Lower lobe of right lung (tissue), 2 donors: ENCODE measurements around the gene SMIM24. TPM values are rescaled to one million over a fixed set of nuclear protein-coding genes. Genes with fewer than 3 reads are reported as not detected.

Experiments
- ATAC-seq, 2 donors: fragments of 200-7000 bp; cut with Tn5 transposase; one replicate each; pipeline ENCODE4 v1.9.1; 2020 to 2022; ENCODE audit warnings: mild to moderate bottlenecking in 2 of 2, moderate library complexity in 2 of 2
- DNase-seq: peaks from one replicate; pipeline ENCODE4 v3.0.0-alpha.2; 2020
- H3K27ac ChIP-seq: fragments of 200-600 bp; one replicate; pipeline ENCODE4 v1.8.0; 2022
- H3K27me3 ChIP-seq: fragments of 200-600 bp; one replicate; pipeline ENCODE4 v1.8.0; 2022; ENCODE audit warnings: low read depth
- H3K36me3 ChIP-seq: fragments of 200-600 bp; one replicate; pipeline ENCODE4 v1.8.0; 2022; ENCODE audit warnings: mild to moderate bottlenecking
- H3K4me1 ChIP-seq: fragments of 200-600 bp; one replicate; pipeline ENCODE4 v1.8.0; 2022
- H3K4me3 ChIP-seq: fragments of 200-600 bp; one replicate; pipeline ENCODE4 v1.8.0; 2022; ENCODE audit warnings: mild to moderate bottlenecking
- H3K9me3 ChIP-seq: fragments of 200-600 bp; one replicate; pipeline ENCODE4 v1.8.0; 2022
- CTCF ChIP-seq: fragments of 200-600 bp; IDR thresholded peaks from one replicate; pipeline ENCODE4 v1.8.0; 2022; ENCODE audit warnings: antibody characterized with exemption, mild to moderate bottlenecking
- intact Hi-C: fragments of 100-400 bp; cut with DNase I; formaldehyde crosslinking; loops from one replicate; pipeline ENCODE4 v1.11.0; 2022
- total RNA-seq: library from RNA; stranded (reverse); fragmentation: NEBNext Ultra II Directional; extraction: Animal tissue kit (Norgen Biotek cat#: 25700); gene quantifications from one replicate; pipeline ENCODE4 v1.2.1, GENCODE V29; 2021
- donor health status: DM: no; HTN: yes; CAD: no; lungs with severe emphysema.

SMIM24 gene
- total RNA-seq, 1 donor from 2014 or later, result not detected

GRCh38 chr19:3426433-3426832 is 53.9 kb downstream of the SMIM24 start:
- DNase-seq (no peak), ATAC-seq (no peak)
- no peak overlapping the region for H3K4me3 ChIP-seq
- peaks cover 33% of the 10 kb centered on the region for H3K4me1 ChIP-seq
- TF ChIP-seq CTCF, result no peak
- no peak overlapping the region for H3K27ac ChIP-seq
- H3K36me3 ChIP-seq, result peaks cover 25% of the 10 kb centered on the region
- H3K9me3 ChIP-seq, result no peaks in the 10 kb centered on the region
- no peaks in the 10 kb centered on the region for H3K27me3 ChIP-seq
- intact Hi-C loops, result no loop called here

Other genes with a start within 250 kb of the SMIM24 start
- 132 TPM for gene NFIC, start 113.9 kb downstream of the SMIM24 start, total RNA-seq
- gene SMIM44, start 2.9 kb upstream of the SMIM24 start, total RNA-seq, result not detected
- 9.9 TPM for gene DOHH, start 20.1 kb upstream of the SMIM24 start, total RNA-seq
- gene FZR1, start 25.8 kb upstream of the SMIM24 start, total RNA-seq, result 34.1 TPM
- gene TEKTIP1, start 58.6 kb upstream of the SMIM24 start, total RNA-seq, result 2.2 TPM
- 80.7 TPM for gene MFSD12, start 77.1 kb upstream of the SMIM24 start, total RNA-seq
- gene HMG20B, start 92.4 kb upstream of the SMIM24 start, total RNA-seq, result 60.9 TPM
- 4.2 TPM for gene GIPC3, start 105.0 kb upstream of the SMIM24 start, total RNA-seq
- 4.9 TPM for gene TBXA2R, start 126.3 kb upstream of the SMIM24 start, total RNA-seq
- gene CACTIN, start 146.3 kb upstream of the SMIM24 start, total RNA-seq, result 20.3 TPM
- gene PIP5K1C, start 219.9 kb upstream of the SMIM24 start, total RNA-seq, result 43.6 TPM
- gene TJP3, start 227.9 kb upstream of the SMIM24 start, total RNA-seq, result 34.4 TPM